PC-9 (cell line): ENCODE measurements around the gene FOXD2.

Experiments used
- CTCF ChIP-seq: fragments of 200-600 bp; sonication (generic); conservative IDR thresholded peaks from 2 replicates; pipeline ENCODE4 v1.6.1; 2017; ENCODE audit warnings: mixed run types, antibody characterized with exemption, mild to moderate bottlenecking, moderate library complexity
- EZH2 ChIP-seq: fragments of 200-600 bp; sonication (generic); IDR thresholded peaks from 2 replicates; pipeline ENCODE4 v1.8.0; 2017; ENCODE audit warnings: antibody characterized with exemption, low read depth

- no peak for TF ChIP-seq CTCF
- no peak for TF ChIP-seq EZH2
These were observed 3.6 kb upstream of the FOXD2 start for GRCh38 chr1:47434051-47434842.
